C4-2B (cell line): ENCODE measurements around the gene LRRC71.
"Not testable (repeated sequence)": the region's sequence is repeated elsewhere in the genome, so short reads cannot be mapped to it uniquely, and the experiment has no call there.

Experiments used
- ZFX ChIP-seq: fragments of 450-650 bp; IDR thresholded peaks from 2 replicates; pipeline ENCODE4 v1.6.1; 2017
- TF ChIP-seq, protein P1 (sequence below): fragments of 450-650 bp; conservative IDR thresholded peaks from 2 replicates; pipeline ENCODE4 v1.5.1; 2017; ENCODE audit warnings: mild to moderate bottlenecking

DNA sequence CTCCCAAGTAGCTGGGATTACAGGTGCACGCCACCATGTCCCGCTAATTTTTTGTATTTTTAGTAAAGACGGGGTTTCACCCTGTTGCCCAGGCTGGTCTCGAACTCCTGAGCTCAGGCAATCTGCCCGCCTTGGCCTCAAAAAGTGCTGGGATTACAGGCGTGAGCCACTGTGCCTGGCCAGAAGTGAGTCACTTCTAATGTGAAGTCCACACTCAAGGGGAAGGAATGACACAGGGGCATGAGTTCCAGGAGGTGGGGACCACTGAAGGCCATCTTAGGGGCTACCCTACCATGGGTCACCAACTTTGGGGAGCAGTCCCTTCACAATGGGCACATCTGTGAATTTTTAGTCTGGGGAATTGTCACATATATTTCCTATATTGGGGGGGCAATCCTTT, 6.3 kb downstream of the LRRC71 start:
- TF ChIP-seq, protein P1, sequence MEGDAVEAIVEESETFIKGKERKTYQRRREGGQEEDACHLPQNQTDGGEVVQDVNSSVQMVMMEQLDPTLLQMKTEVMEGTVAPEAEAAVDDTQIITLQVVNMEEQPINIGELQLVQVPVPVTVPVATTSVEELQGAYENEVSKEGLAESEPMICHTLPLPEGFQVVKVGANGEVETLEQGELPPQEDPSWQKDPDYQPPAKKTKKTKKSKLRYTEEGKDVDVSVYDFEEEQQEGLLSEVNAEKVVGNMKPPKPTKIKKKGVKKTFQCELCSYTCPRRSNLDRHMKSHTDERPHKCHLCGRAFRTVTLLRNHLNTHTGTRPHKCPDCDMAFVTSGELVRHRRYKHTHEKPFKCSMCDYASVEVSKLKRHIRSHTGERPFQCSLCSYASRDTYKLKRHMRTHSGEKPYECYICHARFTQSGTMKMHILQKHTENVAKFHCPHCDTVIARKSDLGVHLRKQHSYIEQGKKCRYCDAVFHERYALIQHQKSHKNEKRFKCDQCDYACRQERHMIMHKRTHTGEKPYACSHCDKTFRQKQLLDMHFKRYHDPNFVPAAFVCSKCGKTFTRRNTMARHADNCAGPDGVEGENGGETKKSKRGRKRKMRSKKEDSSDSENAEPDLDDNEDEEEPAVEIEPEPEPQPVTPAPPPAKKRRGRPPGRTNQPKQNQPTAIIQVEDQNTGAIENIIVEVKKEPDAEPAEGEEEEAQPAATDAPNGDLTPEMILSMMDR: not testable (repeated sequence)
- TF ChIP-seq ZFX: not testable (repeated sequence)
